ENCODE measurements around the gene TFEB.
A peak's percentile ranks its signal among the peaks of the same experiment; 100 is the strongest.
"Not testable (repeated sequence)": the region's sequence is repeated elsewhere in the genome, so short reads cannot be mapped to it uniquely, and the experiment has no call there.

The TFEB gene

DNA sequence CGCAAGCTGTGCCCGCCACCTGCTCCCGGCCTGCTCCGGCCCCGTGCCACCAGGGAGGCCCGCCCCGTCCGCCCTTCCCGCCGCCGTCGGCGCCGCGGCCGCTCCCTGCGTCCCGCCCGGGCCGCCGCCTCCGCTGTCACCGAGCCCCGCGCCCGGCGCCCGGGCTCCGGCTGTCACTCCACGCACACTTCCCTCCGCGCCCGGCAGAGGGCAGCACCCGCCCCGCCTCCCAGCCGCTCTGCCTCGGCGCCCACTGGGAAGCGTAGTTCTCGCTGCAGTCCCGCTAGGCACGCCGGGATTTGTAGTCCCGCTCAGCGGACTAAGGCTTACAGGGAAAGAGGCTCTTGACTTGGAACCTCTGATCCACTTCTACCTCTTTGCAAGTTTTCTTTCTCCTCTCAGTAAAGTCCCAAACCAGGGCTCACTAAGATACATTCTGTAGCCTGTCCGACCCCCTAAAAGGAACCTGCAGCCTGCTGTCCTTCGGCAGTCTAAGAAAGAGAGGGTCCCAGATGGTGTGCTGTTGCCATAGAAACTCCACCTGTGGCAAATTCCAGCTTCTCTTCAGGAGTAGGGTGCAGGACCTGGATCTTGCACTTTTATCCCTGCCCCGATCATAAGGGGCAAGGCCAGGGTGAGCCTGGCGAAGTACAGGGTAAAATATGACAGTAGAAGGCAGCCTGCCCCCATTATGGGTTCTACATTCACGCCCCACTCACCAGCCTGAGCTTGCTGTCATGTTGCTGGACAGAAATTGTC, at the start of gene TFEB:
Gene TFEB, minus strand, starts transcription at position 182 of the 759 bp plus-strand sequence. CDS start 44,395 bp downstream, outside the sequence.
- DNase-seq, result peak; percentile 94

- DNase-seq, result no peak
Measured at GRCh38 chr6:41784581-41785171, 49.3 kb upstream of the TFEB start.

GRCh38 chr6:41783106-41783780, 47.8 kb upstream of the TFEB start:
- DNase-seq, result no peak

DNA sequence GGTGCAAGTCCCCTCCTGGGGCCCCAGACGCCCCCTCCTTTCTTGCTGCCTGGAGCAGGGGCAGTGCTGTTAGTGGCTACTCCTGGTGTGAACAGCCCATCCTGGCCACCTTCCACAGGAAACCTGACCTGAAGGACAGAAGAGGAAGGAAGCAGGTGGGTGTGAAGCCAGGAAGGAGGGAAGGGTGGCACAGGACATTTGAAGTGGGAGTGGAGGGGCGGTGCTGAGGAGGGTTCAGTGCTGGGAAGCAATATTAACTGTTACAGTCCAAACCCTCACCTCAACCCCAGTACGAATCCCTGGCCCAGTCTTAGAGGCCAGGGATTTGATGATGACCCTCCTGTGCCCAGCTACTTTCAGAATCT, 45.9 kb upstream of the TFEB start:
- peak; percentile 20 for DNase-seq

GRCh38 chr6:41780551-41781365, 45.4 kb upstream of the TFEB start, which contains the start of gene PRICKLE4:
Gene PRICKLE4 (plus strand): TSS chr6:41780782. CDS start chr6:41783474, 2,692 bp downstream.
- no peak for DNase-seq

GRCh38 chr6:41779788-41780550, 44.6 kb upstream of the TFEB start, which contains the start of gene FRS3:
Gene FRS3 (minus strand): TSS chr6:41779900. CDS start chr6:41776987, 2,913 bp downstream.
- peak; percentile 86 for DNase-seq

GRCh38 chr6:41779336-41779735, 43.9 kb upstream of the TFEB start:
- DNase-seq, result no peak

DNA sequence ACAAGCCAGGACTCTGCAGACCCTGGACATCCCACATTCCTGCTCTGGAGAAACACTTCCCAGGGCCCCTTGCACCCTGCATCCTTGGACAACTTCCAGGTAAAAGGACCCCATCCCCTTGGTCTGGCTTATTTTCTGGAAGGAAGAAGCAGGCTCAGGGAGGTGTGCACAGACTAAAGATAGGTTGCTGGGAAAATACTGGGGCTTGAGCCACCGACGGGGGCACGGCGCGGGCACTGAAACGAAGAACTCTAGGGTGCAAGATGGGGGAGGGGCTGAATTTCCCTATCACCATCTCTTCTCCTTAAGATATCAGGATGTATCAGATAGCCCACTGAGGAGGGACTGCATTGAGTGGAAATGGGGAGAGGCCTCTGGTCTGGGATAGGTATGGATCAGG, 43.5 kb upstream of the TFEB start:
- no peak for DNase-seq

DNA sequence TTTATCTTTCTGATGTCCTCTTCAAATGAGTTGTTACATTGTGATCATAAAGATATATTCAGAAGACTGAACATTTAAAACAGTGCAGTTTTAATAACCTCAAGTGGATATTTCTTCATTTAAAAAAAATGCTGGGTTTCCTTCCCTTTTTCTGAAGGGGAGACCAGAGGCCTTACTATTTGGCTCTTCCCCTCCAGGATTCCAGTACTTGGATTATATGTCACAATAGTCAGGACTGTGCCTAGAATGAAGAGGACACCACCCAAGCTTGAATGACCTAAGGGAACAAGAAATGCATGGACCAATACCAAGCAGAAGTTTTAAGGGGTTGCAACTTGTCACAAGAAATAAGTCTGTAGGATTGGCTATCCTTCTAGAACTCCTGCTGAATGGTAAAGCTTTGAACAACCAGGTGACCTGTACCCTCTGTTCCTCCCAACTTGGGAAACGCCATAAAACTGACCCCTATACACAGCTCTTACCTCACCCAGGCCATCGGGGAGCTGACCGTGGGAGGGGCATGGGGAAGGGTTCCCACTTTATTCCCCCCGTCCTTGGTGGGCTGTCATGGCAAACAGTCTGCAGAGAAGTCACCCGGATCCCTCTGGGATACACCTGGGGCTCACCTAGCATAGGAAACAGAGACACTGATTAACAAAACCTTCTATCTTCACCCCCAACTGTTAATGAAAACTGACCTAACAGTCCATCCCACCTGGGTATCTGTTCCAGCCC, 42.3 kb upstream of the TFEB start:
- DNase-seq, result no peak

DNA sequence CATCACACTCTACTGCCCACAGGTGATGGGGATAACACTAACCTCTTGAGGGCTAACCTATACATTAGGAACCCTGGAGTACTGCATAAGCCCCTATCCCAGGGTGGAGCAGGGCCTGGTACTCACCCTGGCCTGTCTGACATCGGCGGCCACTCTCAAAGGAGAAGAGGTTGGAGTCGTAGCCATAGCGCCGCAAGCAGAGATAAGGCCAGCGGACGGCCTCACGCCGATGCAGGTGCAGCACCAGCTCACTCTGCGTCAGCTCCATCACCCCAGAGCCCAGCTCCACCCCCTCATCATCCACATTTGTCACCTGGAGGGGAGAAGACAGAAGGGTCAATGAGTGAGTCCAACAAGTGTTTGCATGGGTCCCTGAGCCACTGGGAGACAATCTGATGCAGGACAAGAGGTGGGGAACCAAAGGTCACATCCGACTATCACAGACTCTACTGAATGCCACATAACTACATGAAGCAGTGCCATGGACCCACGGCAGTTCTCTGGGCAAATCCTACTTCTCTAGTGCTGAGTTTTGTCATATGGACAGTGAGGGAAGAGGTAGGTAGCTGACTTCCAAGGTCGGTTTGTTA, 40.0 kb upstream of the TFEB start:
- DNase-seq, result no peak

DNA sequence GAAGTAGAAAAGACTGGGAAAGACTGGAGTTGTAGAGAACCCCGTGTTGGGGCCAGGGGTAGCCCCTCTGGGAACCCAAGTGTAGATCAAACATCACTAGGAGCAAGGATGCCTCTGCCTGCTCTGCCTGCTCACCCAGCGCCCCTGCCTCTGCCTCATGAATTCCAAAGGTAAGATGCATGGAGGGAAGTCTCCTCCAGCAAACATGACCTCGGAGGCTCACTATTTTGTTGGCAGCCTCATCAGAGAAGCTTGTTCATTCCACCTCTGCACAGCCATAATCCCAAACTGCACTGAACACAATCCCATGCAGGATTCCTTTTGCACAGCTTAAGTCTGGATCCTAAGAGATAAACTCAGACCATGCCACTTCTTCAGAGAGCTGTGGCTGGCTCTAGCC, 39.4 kb upstream of the TFEB start:
- no peak for DNase-seq

DNA sequence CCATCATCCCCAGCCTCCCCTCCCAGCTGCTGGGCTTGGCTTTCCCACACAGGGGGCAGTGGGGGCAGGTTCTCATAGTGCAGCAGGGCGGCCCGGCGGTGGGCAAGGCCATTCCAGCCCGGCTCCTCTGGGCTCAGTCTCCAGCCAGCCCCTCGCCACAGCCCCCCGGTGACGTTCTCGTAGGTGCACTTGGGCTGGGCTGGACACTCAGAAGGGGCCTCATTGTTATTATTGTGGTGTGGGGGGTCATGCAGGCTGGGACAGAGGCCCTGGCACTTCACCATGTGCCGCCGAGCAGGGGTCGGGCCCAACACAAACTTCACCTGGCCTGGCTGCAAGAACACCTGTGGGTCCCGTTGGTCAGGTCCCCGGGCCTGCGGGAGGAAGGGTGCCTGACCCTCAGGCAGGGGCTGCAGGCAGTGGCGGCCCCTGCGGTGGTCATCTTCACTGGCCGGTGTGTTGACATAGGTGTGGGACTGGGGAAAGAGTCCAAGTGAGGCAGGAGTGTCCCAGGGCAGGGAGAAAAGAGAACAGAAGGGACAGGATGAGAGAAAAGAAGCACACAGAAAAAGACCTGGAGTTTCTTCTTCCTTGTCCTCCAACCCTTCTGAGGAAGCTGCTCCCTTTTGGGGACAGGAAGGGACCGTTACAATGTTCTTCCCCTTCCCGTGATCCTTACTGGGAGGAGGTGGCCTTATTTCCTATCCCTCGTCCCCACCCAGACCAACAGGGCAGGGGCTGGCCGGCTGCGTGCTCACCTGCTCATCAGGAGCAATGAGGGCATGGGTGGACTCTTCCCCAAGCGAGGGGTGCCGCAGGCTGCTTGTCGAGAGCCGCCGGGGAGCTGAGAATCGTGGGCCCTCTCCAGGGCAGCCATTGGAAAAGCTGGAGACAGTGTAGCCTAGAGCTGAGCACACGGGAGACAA, 35.9 kb upstream of the TFEB start:
- no peak for DNase-seq

GRCh38 chr6:41770381-41771057, 35.1 kb upstream of the TFEB start:
- no peak for DNase-seq

DNA sequence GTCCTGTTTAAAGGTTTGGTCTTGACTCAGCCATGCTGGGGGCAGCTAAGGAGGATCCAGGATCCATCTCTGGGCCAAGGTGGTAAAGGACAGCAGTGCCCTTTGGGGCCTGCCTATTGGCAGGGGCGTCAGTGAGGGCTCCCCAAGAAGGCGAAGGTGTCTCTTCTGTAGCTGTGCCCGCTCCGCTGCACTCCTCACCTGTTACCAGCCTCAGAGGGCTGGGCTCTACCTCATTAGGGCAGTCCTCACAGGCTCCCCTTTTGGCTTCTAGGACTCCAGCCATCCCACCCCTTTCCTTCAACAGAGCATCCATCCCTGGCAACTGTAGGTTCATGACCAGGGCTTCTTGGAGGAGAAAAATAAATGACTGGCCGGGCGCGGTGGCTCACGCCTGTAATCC, 34.0 kb upstream of the TFEB start:
- DNase-seq, result no peak

- DNase-seq, result peak; percentile 72
Measured at GRCh38 chr6:41768545-41769308, 33.3 kb upstream of the TFEB start.

DNA sequence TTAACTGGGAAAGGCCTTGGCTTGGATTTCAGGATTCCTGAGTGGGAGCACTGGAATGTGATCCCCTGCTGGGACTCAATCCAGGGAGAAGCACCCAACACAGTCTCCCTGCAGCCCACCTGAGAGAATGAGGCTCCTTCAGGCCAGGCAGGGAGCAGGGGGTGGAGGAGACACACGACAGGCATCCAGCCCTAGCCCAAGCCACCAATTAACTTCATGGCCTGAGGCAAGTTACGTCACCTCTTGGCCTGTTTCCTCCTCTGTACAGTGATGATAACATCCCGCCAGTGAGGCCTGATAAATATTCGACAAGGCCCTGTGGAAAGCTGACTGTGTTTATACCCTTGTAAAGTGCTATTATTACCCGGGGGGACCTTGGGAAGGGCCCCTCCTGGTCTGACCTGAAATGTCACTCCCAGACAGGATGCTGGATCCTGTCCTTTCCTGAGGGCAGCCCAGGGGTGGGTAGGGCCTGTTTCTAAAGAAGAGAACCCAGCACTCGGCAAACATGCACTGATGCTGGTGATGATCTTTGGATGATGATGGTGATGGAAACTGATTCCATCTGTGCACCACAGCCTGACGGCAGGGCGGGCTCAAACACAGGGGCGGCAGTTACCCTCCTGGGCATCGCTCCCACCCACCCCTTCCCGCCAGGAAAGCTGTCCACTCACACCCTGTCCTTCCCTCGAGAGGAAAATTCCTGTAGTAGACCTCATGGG, 31.9 kb upstream of the TFEB start:
- DNase-seq, result no peak

DNA sequence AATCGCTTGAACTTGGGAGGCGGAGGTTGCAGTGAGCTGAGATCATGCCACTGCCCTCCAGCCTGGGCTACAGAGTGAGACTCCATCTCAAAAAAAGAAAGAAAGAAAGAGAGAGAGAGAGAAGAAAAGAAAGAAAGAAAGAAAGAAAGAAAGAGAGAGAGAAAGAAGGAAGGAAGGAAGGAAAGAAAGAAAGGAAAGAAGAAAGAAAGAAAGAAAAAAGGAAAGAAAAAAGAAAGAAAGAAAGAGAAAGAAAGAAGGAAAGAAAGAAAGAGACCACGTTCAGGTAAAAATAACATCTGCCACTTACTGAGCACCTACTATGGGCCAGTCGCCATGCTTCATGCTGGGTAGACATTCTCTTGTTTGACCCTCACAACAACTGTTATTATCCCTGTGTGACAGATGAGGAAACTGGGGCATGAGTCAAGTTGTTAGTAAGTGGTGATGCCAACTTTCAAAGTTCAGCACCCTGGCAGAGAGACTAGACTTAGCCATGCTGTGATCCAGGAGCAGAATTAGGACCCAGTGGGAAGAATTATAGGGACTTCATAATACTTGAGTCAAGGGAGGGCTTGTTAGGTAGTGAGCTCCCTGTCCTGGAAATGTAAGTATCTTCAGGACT, 30.7 kb upstream of the TFEB start:
- DNase-seq, result not testable (repeated sequence)

Data from NCI-H510A (cell line).